ENCODE results near the gene UPK3B.
"Not testable (repeated sequence)": the region's sequence is repeated elsewhere in the genome, so short reads cannot be mapped to it uniquely, and the experiment has no call there.

UPK3B gene

GRCh38 chr7:76509931-76510877 is at the start of gene UPK3B:
Gene UPK3B (plus strand): TSS chr7:76510552. CDS start chr7:76510653, 101 bp downstream.
- no peak for DNase-seq

- DNase-seq: not testable (repeated sequence)
Measured at GRCh38 chr7:76460767-76461166, 49.6 kb upstream of the UPK3B start.

- DNase-seq: peak; percentile 22
Measured at GRCh38 chr7:76461464-76462101, 48.8 kb upstream of the UPK3B start, which contains the start of gene DTX2. Gene DTX2 (plus strand): TSS chr7:76461709. CDS start chr7:76480510, 18,801 bp downstream.

- DNase-seq: not testable (repeated sequence)
Measured at GRCh38 chr7:76462271-76462882, 48.0 kb upstream of the UPK3B start.

- not testable (repeated sequence) for DNase-seq
Measured at GRCh38 chr7:76464959-76465358, 45.4 kb upstream of the UPK3B start.

GRCh38 chr7:76465950-76466349 is 44.4 kb upstream of the UPK3B start:
- not testable (repeated sequence) for DNase-seq

GRCh38 chr7:76467743-76468404 is 42.5 kb upstream of the UPK3B start:
- not testable (repeated sequence) for DNase-seq

GRCh38 chr7:76471556-76472221 is 38.7 kb upstream of the UPK3B start:
- not testable (repeated sequence) for DNase-seq

- DNase-seq: not testable (repeated sequence)
Measured at GRCh38 chr7:76473097-76473496, 37.3 kb upstream of the UPK3B start.

GRCh38 chr7:76476280-76476679 is 34.1 kb upstream of the UPK3B start:
- not testable (repeated sequence) for DNase-seq

GRCh38 chr7:76476742-76477474 is 33.4 kb upstream of the UPK3B start:
- DNase-seq: not testable (repeated sequence)

- DNase-seq: not testable (repeated sequence)
Measured at GRCh38 chr7:76479628-76480027, 30.7 kb upstream of the UPK3B start.

GRCh38 chr7:76480403-76481253 is 29.7 kb upstream of the UPK3B start:
- not testable (repeated sequence) for DNase-seq

- not testable (repeated sequence) for DNase-seq
Measured at GRCh38 chr7:76482660-76483059, 27.7 kb upstream of the UPK3B start.

- not testable (repeated sequence) for DNase-seq
Measured at GRCh38 chr7:76483081-76483480, 27.3 kb upstream of the UPK3B start.

GRCh38 chr7:76484456-76484855 is 25.9 kb upstream of the UPK3B start:
- not testable (repeated sequence) for DNase-seq

GRCh38 chr7:76485822-76486610 is 24.3 kb upstream of the UPK3B start:
- not testable (repeated sequence) for DNase-seq

- DNase-seq: peak; percentile 47
Measured at GRCh38 chr7:76486618-76487017, 23.7 kb upstream of the UPK3B start.

- not testable (repeated sequence) for DNase-seq
Measured at GRCh38 chr7:76487969-76488368, 22.4 kb upstream of the UPK3B start.

Data from activated CD4-positive, alpha-beta T cell treated with anti-CD3 and anti-CD28 coated beads for 48 hours (primary cell).